HG02970 (cell line): ENCODE data around the gene ALDH1A1.
"Not testable (repeated sequence)": the region's sequence is repeated elsewhere in the genome, so short reads cannot be mapped to it uniquely, and the experiment has no call there.

Source experiments
- ATAC-seq: cut with Tn5 transposase; IDR thresholded peaks from one replicate; pipeline ENCODE4 v1.9.1; 2021; ENCODE audit warnings: mild to moderate bottlenecking, moderate library complexity, moderate number of reproducible peaks; ENCODE audit not compliant: unreplicated experiment, low FRiP score

The ALDH1A1 gene

GRCh38 chr9:72946318-72946717 lies 6.5 kb downstream of the ALDH1A1 start:
- ATAC-seq, result no peak

DNA sequence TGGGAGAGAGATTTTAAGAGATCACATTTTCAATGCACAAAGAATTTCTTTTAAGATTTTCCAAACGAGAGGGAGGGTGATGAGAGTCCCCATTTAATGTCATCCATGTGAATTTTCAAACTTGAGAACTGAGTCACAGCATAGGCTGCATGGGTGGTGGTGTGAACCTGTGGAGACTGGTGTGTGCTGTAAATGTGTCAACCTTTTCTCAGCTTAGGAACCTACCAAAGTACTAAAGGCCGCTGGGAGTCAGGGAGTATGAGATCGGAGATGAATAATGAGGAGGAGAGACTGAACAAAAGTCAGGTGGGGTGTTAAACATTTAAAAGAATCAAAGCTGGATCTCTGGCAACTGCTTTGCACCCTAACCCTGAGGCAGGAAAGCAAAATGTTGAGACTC lies 7.5 kb downstream of the ALDH1A1 start:
- ATAC-seq, result no peak

DNA sequence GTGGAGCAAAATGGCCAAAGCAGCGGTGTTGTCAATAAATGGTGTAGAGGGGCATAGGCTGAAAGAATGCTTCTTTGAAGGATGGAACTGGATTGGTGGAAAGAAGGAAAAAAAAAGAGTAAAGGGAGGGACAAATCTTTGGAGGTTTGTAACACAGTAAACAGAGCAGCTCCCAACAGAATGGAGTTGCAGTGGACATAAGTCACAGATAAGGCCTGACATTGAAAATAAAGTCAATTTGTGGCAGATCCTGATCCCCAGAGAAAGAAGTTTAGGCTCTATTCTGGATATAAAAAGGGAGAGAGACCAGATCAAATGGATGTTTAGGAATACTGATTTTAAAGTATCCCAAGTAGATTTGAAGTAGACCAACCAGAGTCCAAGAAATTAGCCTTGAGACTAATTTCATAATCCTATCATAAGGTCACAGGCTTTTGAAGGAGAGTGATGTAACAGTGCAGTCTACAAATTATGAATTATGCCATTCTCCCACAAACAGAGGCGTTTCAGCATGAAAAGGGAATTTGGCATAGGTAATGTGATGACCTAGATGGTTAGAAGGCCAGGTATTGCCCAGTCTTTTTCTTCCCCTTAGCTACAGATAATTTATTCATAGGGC lies 8.9 kb downstream of the ALDH1A1 start:
- ATAC-seq, result no peak

DNA sequence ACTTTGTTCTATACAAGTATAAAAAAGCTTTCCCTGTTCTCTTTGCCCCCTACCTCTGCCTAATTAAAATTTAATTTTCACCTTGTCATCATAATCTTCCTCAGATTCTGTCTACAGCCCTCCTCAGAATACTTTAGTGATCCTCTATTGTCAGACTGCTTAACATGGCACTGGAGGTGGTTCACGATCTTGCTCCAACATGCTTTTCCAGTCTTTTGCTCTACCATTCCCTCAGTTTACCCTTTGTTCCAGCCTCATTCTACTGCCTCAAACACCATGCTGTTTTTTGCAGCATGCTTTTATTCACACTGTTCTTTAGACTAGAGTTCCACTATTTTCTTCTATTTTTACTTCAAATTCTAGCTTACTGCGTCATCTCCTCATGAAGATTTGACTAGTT lies 10.4 kb downstream of the ALDH1A1 start:
- no peak for ATAC-seq

DNA sequence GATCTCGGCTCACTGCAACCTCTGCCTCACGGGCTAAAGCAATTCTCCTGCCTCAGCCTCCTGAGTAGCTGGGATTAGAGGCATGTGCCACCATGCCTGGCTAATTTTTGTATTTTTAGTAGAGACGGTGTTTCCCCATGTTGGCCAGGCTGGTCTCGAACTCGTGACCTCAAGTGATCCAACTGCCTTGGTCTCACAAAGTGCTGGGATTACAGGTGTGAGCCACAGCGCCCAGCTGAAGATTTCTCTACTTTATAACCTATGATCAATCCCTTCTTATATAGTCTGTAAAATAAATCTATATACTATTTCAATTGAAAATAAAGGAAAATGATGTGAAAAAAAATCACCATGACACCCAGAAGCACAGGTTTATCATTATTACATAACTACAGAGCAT lies 13.3 kb downstream of the ALDH1A1 start:
- ATAC-seq, result not testable (repeated sequence)

DNA sequence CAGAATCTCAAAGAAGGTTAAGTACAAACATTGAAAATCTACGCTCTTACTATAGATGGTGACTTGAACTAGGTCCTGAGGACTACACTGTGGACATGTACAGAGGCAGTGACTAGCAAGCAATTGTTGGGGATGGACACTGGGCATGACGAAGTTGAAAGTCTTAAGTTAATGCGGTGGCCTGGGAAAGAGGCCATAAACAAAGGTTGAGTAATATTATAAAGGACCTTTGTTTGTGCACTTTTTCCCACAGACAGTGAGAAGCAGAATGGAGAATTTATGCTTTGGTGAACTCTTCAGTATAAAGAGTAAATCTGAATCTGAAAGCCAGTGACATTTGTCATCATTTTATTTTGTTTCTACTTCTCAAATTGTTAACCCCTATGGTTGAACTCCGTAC lies 15.3 kb downstream of the ALDH1A1 start:
- no peak for ATAC-seq

DNA sequence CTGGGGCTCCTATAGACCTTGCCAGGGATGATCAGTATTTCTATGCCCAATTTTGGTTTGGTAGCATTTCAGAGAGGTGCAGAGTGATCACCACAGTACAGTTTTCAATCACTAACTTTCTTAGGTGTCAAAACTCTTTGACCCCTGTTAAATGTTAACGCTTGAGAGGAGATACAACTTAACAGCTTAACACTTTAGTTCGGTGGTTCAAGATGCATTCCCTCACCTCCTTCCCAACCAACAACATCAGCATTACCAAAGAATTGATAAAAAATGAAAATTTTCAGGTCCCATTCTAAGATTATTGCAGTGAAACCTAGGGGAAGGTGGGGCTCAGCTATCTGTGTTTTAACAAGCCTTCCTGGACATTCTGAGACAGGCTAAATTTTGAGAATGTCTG lies 16.2 kb downstream of the ALDH1A1 start:
- ATAC-seq, result no peak

DNA sequence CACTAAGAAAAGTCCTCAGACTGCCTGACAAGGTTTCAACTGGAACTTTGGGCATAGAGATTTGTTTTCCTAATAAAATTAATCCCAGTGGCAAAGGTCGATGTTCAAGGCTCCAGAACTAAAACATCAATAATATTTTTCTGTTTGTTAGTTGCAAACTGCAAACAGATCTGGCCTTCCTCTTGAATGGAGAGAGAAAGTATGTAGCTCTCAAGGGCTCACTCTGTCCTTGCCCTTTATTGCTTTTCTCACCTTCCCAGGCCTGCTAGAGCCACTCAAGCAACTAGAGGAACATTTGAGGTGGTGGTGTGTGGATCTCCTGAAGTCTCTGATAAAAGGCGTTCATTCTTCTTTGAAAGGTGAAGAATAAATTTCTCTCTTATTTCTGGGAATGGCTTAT lies 16.6 kb downstream of the ALDH1A1 start:
- no peak for ATAC-seq

DNA sequence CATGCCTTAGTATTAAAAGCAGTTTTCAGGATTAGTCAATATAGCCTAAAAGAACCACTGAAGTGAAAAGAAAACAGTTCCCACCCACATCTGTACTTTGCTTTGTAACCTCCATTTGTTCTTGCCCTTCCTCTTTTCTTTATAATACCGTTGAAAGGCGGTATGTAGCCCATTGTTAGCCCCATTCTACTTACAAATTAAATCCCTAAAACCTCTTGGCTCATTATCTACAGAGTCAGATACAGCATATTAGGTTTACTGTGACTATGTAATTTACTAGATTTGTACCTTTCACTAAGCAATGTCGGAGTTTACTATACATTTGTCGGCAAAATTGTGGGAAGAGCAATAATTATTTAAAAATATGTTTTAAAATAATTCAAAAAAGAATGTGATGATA lies 17.3 kb downstream of the ALDH1A1 start:
- no peak for ATAC-seq

GRCh38 chr9:72933730-72934665 lies 18.9 kb downstream of the ALDH1A1 start:
- ATAC-seq, result no peak

- no peak for ATAC-seq
Observed at GRCh38 chr9:72932619-72933018, 20.2 kb downstream of the ALDH1A1 start.

DNA sequence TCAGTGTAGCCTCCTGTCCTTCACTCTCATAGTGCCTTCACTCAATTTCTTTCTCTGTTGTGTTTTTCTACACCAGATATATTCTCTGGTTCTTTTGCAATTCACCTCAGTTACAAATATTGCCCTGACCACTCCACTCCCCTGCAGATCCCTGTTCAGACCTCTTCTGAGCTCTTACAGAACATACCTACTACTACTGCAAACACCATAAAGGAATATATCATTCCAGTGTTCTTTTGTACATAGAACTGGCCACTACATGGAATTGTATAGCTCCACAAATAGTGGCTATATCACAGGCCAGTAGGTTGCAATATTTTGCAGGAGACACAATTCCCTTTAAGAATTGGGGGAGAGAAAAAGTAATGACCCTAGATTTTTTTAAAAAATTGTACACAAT lies 21.0 kb downstream of the ALDH1A1 start:
- ATAC-seq, result no peak

- no peak for ATAC-seq
Observed at GRCh38 chr9:72931437-72931836, 21.4 kb downstream of the ALDH1A1 start.

DNA sequence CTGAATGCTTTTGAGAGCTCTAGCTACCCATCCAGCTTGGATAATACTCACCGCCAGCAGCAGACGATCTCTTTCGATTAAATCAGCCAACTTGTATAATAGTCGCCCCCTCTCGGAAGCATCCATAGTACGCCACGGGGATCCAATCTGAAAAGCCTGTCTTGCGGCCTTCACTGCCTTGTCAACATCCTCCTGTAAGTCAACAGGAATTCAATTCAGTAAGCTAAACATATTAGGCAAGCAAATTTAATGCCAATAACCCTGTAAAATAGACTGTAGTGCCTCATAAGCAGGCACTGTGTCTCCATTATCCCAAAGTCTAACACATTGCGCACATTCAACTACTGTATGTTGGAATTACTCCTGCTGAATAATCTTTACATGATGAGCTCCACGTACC lies 22.0 kb downstream of the ALDH1A1 start:
- no peak for ATAC-seq

DNA sequence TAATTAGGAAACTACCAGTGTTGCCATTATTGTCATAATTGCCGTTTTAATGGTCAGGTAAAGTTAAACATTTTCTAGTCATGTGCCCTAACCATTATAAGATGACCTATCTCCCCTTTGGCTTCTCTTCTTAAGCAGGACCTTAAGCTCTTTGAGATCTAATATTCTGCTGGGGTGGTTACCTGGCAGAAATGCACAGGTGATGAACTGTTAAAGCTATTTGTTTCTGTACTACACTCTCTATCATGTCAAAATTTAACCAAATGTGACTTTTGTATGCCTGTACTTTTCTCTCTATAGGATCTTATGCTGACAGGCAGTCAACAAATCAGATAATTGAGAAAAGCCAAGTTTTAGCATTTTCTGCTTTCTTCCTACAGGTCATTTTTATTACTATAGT lies 23.3 kb downstream of the ALDH1A1 start:
- ATAC-seq, result no peak

DNA sequence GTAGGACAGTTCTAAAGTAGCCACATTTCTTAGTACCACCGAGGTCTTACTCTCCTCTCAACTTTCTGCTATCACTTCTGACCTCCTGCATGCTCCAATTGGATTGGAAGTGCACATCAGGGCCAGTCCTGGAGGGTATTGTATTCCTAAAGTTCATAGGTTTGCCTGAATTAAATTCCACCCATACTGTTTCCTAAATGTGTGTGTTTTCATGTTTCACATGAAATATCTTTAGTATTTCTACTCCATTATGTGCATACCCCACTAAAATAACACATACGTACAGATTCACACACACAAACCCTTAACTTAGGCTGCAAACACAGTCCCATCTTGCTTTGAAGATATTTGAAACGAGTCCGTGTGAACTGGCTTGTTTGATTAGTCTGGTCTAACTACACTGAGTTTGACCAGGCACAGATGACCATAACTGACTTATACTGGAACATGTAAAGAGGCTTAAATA lies 24.8 kb downstream of the ALDH1A1 start:
- ATAC-seq, result no peak

GRCh38 chr9:72926506-72926905 lies 26.3 kb downstream of the ALDH1A1 start:
- no peak for ATAC-seq

GRCh38 chr9:72925891-72926290 lies 27.0 kb downstream of the ALDH1A1 start:
- ATAC-seq, result no peak

GRCh38 chr9:72925126-72925789 lies 27.6 kb downstream of the ALDH1A1 start:
- ATAC-seq, result no peak

GRCh38 chr9:72924154-72924790 lies 28.6 kb downstream of the ALDH1A1 start:
- ATAC-seq, result no peak

GRCh38 chr9:72923077-72923476 lies 29.8 kb downstream of the ALDH1A1 start:
- ATAC-seq, result no peak
